OCI-LY1 (cell line): ENCODE measurements around the gene HDAC7.

Experiments used
- H2AFZ ChIP-seq: fragments of 200-600 bp; sonication (generic), shearing (Covaris generic); 2 replicates; pipeline ENCODE4 v1.6.0; 2014; ENCODE audit warnings: antibody characterized with exemption, mild to moderate bottlenecking, low read length
- H3F3A ChIP-seq: fragments of 200-600 bp; sonication (generic), shearing (Covaris generic); 2 replicates; pipeline ENCODE4 v1.6.0; 2014; ENCODE audit warnings: mild to moderate bottlenecking, antibody characterized with exemption, low read length, moderate library complexity; ENCODE audit not compliant: insufficient read depth
- H3K27ac ChIP-seq: fragments of 200-600 bp; sonication (generic); 2 replicates; pipeline ENCODE4 v1.5.1; 2014; ENCODE audit warnings: low read length, mixed run types, mild to moderate bottlenecking, low read depth; ENCODE audit not compliant: poor library complexity, severe bottlenecking
- H3K27me3 ChIP-seq: fragments of 200-600 bp; sonication (generic); 2 replicates; pipeline ENCODE4 v1.6.0; 2014; ENCODE audit warnings: antibody characterized with exemption, mild to moderate bottlenecking, low read length, moderate library complexity; ENCODE audit not compliant: insufficient read depth
- H3K36me3 ChIP-seq: fragments of 200-600 bp; sonication (generic); 2 replicates; pipeline ENCODE4 v1.6.1; 2014; ENCODE audit warnings: mild to moderate bottlenecking, antibody characterized with exemption, low read length, moderate library complexity, mixed read lengths; ENCODE audit not compliant: insufficient read depth
- H3K4me1 ChIP-seq: fragments of 200-600 bp; sonication (generic); 2 replicates; pipeline ENCODE4 v1.5.1; 2014; ENCODE audit warnings: mild to moderate bottlenecking, low read length, moderate library complexity; ENCODE audit not compliant: insufficient read depth, severe bottlenecking
- H3K4me2 ChIP-seq: fragments of 200-600 bp; sonication (generic), shearing (Covaris generic); 2 replicates; pipeline ENCODE4 v1.6.1; 2014; ENCODE audit warnings: low read length
- H3K4me3 ChIP-seq: fragments of 200-600 bp; sonication (generic); 2 replicates; pipeline ENCODE4 v1.5.1; 2014; ENCODE audit warnings: low read length, low read depth, mild to moderate bottlenecking, mixed read lengths; ENCODE audit not compliant: poor library complexity, severe bottlenecking
- H3K79me2 ChIP-seq: fragments of 200-600 bp; shearing (Covaris generic); 2 replicates; pipeline ENCODE4 v1.6.1; 2016; ENCODE audit warnings: mixed run types, low read length, mixed read lengths; ENCODE audit not compliant: insufficient read depth
- H3K9ac ChIP-seq: fragments of 200-600 bp; sonication (generic), shearing (Covaris generic); 2 replicates; pipeline ENCODE4 v1.6.1; 2014; ENCODE audit warnings: mild to moderate bottlenecking, low read length, mixed read lengths
- H3K9me2 ChIP-seq: fragments of 200-600 bp; sonication (generic), shearing (Covaris generic); 2 replicates; pipeline ENCODE4 v1.6.1; 2014; ENCODE audit warnings: low read depth, mild to moderate bottlenecking, low read length, mixed read lengths
- H3K9me3 ChIP-seq: fragments of 200-600 bp; shearing (Covaris generic); 2 replicates; pipeline ENCODE4 v1.6.1; 2014; ENCODE audit warnings: low read length, mixed read lengths
- H4K20me1 ChIP-seq: fragments of 200-600 bp; sonication (generic), shearing (Covaris generic); 2 replicates; pipeline ENCODE4 v1.6.0; 2016; ENCODE audit warnings: mild to moderate bottlenecking, low read length; ENCODE audit not compliant: insufficient read depth
- CTCF ChIP-seq: fragments of 200-600 bp; sonication (generic), shearing (Covaris generic); IDR thresholded peaks from 2 replicates; pipeline ENCODE4 v1.5.1; 2017; ENCODE audit warnings: mild to moderate bottlenecking, antibody characterized with exemption, low read length, moderate library complexity, mixed read lengths
- EZH2 ChIP-seq: fragments of 200-600 bp; sonication (generic), shearing (Covaris generic); IDR thresholded peaks from 2 replicates; pipeline ENCODE4 v1.8.0; 2017; ENCODE audit warnings: borderline replicate concordance, mixed run types, mild to moderate bottlenecking, antibody characterized with exemption, low read length, moderate library complexity, mixed read lengths

The HDAC7 gene

GRCh38 chr12:47747596-47748506, 71.9 kb downstream of the HDAC7 start:
- Histone ChIP-seq H3K9me2 (no peaks in the 10 kb centered on the region), H3K9ac (no peak overlapping the region), H4K20me1 (no peaks in the 10 kb centered on the region), H3K4me3 (no peak overlapping the region), H3K4me1 (no peaks in the 10 kb centered on the region), H3K9me3 (no peaks in the 10 kb centered on the region), H3K79me2 (no peaks in the 10 kb centered on the region), H3K27me3 (no peaks in the 10 kb centered on the region; the same call in 1 of the 2 replicates), H3K36me3 (no peaks in the 10 kb centered on the region), H2AFZ (no peak overlapping the region), H3F3A (no peaks in the 10 kb centered on the region), H3K27ac (no peak overlapping the region), H3K4me2 (no peak overlapping the region)
- TF ChIP-seq CTCF (no peak), EZH2 (no peak)

GRCh38 chr12:47747126-47747525, 72.6 kb downstream of the HDAC7 start:
- H3K9me2 ChIP-seq, result no peaks in the 10 kb centered on the region
- H3K9ac ChIP-seq, result no peak overlapping the region
- no peaks in the 10 kb centered on the region for H4K20me1 ChIP-seq
- no peak overlapping the region for H3K4me3 ChIP-seq
- no peak overlapping the region for H2AFZ ChIP-seq
- TF ChIP-seq EZH2, result no peak
- no peak for TF ChIP-seq CTCF
- no peaks in the 10 kb centered on the region for H3K79me2 ChIP-seq
- H3K36me3 ChIP-seq, result no peaks in the 10 kb centered on the region
- H3K27me3 ChIP-seq, result no peaks in the 10 kb centered on the region; the same call in 1 of the 2 replicates
- H3K9me3 ChIP-seq, result no peaks in the 10 kb centered on the region
- no peaks in the 10 kb centered on the region for H3K4me1 ChIP-seq
- no peak overlapping the region for H3K4me2 ChIP-seq
- H3F3A ChIP-seq, result no peaks in the 10 kb centered on the region; the same call in 1 of the 2 replicates
- no peak overlapping the region for H3K27ac ChIP-seq

- Histone ChIP-seq H3K27me3 (no peaks in the 10 kb centered on the region; the same call in 1 of the 2 replicates), H3K4me2 (no peak overlapping the region), H3K9ac (no peak overlapping the region), H2AFZ (no peak overlapping the region), H3K9me3 (no peaks in the 10 kb centered on the region), H3K4me3 (no peak overlapping the region), H3K9me2 (no peaks in the 10 kb centered on the region), H3K4me1 (peaks cover 2% of the 10 kb centered on the region), H3F3A (peaks cover 5% of the 10 kb centered on the region; the same call in 1 of the 2 replicates), H3K36me3 (no peaks in the 10 kb centered on the region), H3K27ac (no peak overlapping the region), H4K20me1 (no peaks in the 10 kb centered on the region), H3K79me2 (no peaks in the 10 kb centered on the region)
- no peak for TF ChIP-seq EZH2
- no peak for TF ChIP-seq CTCF
Measured at GRCh38 chr12:47746523-47746922, 73.2 kb downstream of the HDAC7 start.
